Measurements from ENCODE around the gene TXLNA.
A peak's percentile ranks its signal among the peaks of the same experiment; 100 is the strongest.
"Not testable (repeated sequence)": the region's sequence is repeated elsewhere in the genome, so short reads cannot be mapped to it uniquely, and the experiment has no call there.

The TXLNA gene

GRCh38 chr1:32179443-32180185 lies at the start of gene TXLNA:
Gene TXLNA, plus strand, starts transcription at chr1:32179675. Its CDS starts 671 bp downstream, at chr1:32180346.
- H3K36me3 Mint-ChIP-seq, result peaks cover 24% of the 10 kb centered on the region
- no peaks in the 10 kb centered on the region for H3K27me3 Mint-ChIP-seq
- no peaks in the 10 kb centered on the region for H3K9me3 Mint-ChIP-seq
- H3K27ac Mint-ChIP-seq, result peak within 1 kb of the TSS; percentile 99
- peak within 1 kb of the TSS; percentile 97 for H3K4me3 Mint-ChIP-seq
- H3K4me1 Mint-ChIP-seq, result peaks cover 49% of the 10 kb centered on the region

GRCh38 chr1:32133950-32134280 lies 45.6 kb upstream of the TXLNA start:
- H3K36me3 Mint-ChIP-seq, H3K9me3 Mint-ChIP-seq, H3K27me3 Mint-ChIP-seq, H3K27ac Mint-ChIP-seq, H3K4me3 Mint-ChIP-seq: not testable (repeated sequence)
- H3K4me1 Mint-ChIP-seq, result peaks cover 41% of the 10 kb centered on the region

GRCh38 chr1:32137111-32137510 lies 42.4 kb upstream of the TXLNA start:
- H3K27me3 Mint-ChIP-seq, result no peaks in the 10 kb centered on the region
- H3K4me3 Mint-ChIP-seq, result no peak overlapping the region
- peaks cover 57% of the 10 kb centered on the region for H3K4me1 Mint-ChIP-seq
- H3K36me3 Mint-ChIP-seq, result peaks cover 7% of the 10 kb centered on the region
- no peaks in the 10 kb centered on the region for H3K9me3 Mint-ChIP-seq
- H3K27ac Mint-ChIP-seq, result no peak overlapping the region

- no peaks in the 10 kb centered on the region for H3K27me3 Mint-ChIP-seq
- peaks cover 7% of the 10 kb centered on the region for H3K36me3 Mint-ChIP-seq
- peaks cover 71% of the 10 kb centered on the region for H3K4me1 Mint-ChIP-seq
- H3K9me3 Mint-ChIP-seq, result no peaks in the 10 kb centered on the region
- no peak overlapping the region for H3K27ac Mint-ChIP-seq
- no peak overlapping the region for H3K4me3 Mint-ChIP-seq
These were observed 40.5 kb upstream of the TXLNA start for GRCh38 chr1:32138965-32139364.

- Mint-ChIP-seq H3K36me3 (peaks cover 8% of the 10 kb centered on the region), H3K27ac (peak overlapping the region; percentile 5), H3K4me3 (no peak overlapping the region), H3K9me3 (no peaks in the 10 kb centered on the region), H3K27me3 (no peaks in the 10 kb centered on the region), H3K4me1 (peaks cover 80% of the 10 kb centered on the region)
These were observed 36.8 kb upstream of the TXLNA start for GRCh38 chr1:32142446-32143301.

- not testable (repeated sequence) for H3K9me3 Mint-ChIP-seq, H3K27me3 Mint-ChIP-seq, H3K36me3 Mint-ChIP-seq, H3K4me3 Mint-ChIP-seq, H3K27ac Mint-ChIP-seq
- peaks cover 74% of the 10 kb centered on the region for H3K4me1 Mint-ChIP-seq
These were observed 36.2 kb upstream of the TXLNA start for GRCh38 chr1:32143302-32143695.

GRCh38 chr1:32144033-32144432 lies 35.4 kb upstream of the TXLNA start:
- no peak overlapping the region for H3K4me3 Mint-ChIP-seq
- H3K27ac Mint-ChIP-seq, result no peak overlapping the region
- no peaks in the 10 kb centered on the region for H3K9me3 Mint-ChIP-seq
- H3K27me3 Mint-ChIP-seq, result no peaks in the 10 kb centered on the region
- H3K4me1 Mint-ChIP-seq, result peaks cover 69% of the 10 kb centered on the region
- peaks cover 12% of the 10 kb centered on the region for H3K36me3 Mint-ChIP-seq

- H3K4me3 Mint-ChIP-seq, H3K27ac Mint-ChIP-seq, H3K9me3 Mint-ChIP-seq, H3K27me3 Mint-ChIP-seq: not testable (repeated sequence)
- Mint-ChIP-seq H3K36me3 (peaks cover 11% of the 10 kb centered on the region), H3K4me1 (peaks cover 57% of the 10 kb centered on the region)
These were observed 31.7 kb upstream of the TXLNA start for GRCh38 chr1:32147799-32148198.

GRCh38 chr1:32150847-32151246 lies 28.6 kb upstream of the TXLNA start:
- no peaks in the 10 kb centered on the region for H3K9me3 Mint-ChIP-seq
- H3K27ac Mint-ChIP-seq, result no peak overlapping the region
- H3K36me3 Mint-ChIP-seq, result peaks cover 11% of the 10 kb centered on the region
- H3K4me1 Mint-ChIP-seq, result peaks cover 36% of the 10 kb centered on the region
- H3K27me3 Mint-ChIP-seq, result no peaks in the 10 kb centered on the region
- no peak overlapping the region for H3K4me3 Mint-ChIP-seq

DNA sequence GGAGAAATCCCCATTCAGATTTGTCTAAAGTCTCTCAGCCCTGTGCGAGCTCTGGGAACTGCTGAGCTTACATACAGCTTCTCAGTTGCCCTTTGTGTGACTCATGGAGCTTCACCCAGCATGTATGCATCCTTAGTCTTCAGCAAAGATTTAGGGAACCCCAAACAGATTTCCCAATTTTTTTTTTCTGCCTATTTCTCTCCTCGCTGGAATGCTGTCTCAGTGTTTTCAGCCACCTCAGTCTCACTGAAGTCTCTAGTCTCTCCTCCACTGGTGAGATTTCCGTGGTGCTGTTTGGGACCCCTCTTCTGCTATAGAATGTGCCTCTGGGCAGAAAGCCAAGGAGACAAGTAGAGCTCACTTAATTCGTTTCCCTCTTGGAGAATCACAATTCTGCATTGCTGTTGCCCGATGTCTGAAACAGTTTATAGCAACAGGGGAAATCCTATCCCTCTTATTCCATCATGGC lies 28.1 kb upstream of the TXLNA start:
- Mint-ChIP-seq H3K9me3 (no peaks in the 10 kb centered on the region), H3K4me3 (no peak overlapping the region), H3K36me3 (peaks cover 13% of the 10 kb centered on the region), H3K4me1 (peaks cover 31% of the 10 kb centered on the region), H3K27me3 (no peaks in the 10 kb centered on the region), H3K27ac (peak overlapping the region; percentile 6)

DNA sequence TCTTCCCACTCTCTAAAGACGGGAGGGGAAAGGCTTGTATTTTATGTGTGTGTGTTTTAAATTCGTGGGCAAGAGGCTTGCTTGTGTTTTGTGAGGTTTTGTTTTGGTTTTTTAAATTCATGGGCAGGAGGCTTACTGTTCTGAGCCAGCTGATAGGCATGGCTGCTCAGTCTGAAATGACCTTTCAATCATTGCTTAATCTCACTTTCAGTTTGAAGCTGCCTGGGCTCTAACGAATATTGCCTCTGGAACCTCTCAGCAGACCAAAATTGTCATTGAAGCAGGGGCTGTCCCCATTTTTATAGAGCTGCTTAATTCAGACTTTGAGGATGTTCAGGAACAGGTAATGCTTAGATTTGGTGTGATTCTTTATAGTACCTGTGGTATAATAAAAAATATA lies 20.3 kb upstream of the TXLNA start:
- Mint-ChIP-seq H3K9me3 (no peaks in the 10 kb centered on the region), H3K27me3 (no peaks in the 10 kb centered on the region), H3K4me1 (no peaks in the 10 kb centered on the region), H3K27ac (no peak overlapping the region), H3K36me3 (peaks cover 26% of the 10 kb centered on the region), H3K4me3 (no peak overlapping the region)

- H3K4me3 Mint-ChIP-seq, result no peak overlapping the region
- H3K9me3 Mint-ChIP-seq, result no peaks in the 10 kb centered on the region
- no peak overlapping the region for H3K27ac Mint-ChIP-seq
- H3K4me1 Mint-ChIP-seq, result no peaks in the 10 kb centered on the region
- H3K27me3 Mint-ChIP-seq, result no peaks in the 10 kb centered on the region
- H3K36me3 Mint-ChIP-seq, result peaks cover 14% of the 10 kb centered on the region
These were observed 16.1 kb upstream of the TXLNA start for GRCh38 chr1:32163405-32163804.

- not testable (repeated sequence) for H3K4me3 Mint-ChIP-seq, H3K9me3 Mint-ChIP-seq, H3K27ac Mint-ChIP-seq, H3K27me3 Mint-ChIP-seq, H3K4me1 Mint-ChIP-seq
- peaks cover 17% of the 10 kb centered on the region for H3K36me3 Mint-ChIP-seq
These were observed 13.8 kb upstream of the TXLNA start for GRCh38 chr1:32165633-32166032.

GRCh38 chr1:32170991-32171390 lies 8.5 kb upstream of the TXLNA start:
- H3K9me3 Mint-ChIP-seq, result no peaks in the 10 kb centered on the region
- H3K27me3 Mint-ChIP-seq, result no peaks in the 10 kb centered on the region
- no peak overlapping the region for H3K27ac Mint-ChIP-seq
- peaks cover 15% of the 10 kb centered on the region for H3K36me3 Mint-ChIP-seq
- peaks cover 14% of the 10 kb centered on the region for H3K4me1 Mint-ChIP-seq
- H3K4me3 Mint-ChIP-seq, result no peak overlapping the region

DNA sequence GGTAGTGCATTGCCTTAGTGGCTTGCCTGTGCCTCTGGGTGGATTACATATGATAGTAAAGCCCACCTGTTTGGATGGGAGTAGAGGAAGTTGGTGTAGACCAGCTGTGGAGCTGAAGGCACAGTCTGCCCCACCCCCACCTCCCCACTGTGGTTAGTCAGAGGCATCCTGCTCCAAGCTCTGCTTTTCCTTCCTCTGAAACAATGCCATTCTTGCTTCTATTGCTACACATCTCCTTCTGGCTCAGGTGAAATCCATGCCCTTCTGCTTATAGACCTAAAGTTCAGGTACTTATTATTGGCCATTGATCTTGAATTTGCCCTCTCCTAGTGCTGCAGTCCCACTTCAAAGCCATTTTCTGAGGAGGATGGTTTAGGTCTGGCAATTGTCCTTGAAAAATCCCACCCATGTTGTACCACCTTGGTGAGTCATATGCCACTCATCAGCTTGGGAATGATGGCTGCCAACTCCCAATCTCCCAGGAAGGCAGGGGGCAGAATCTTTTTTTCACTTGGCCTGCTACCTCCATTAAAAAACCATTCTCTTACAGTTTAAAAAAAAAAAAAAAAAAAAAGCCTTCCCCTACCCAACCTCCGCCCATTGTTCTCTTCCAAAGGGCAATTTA lies 6.7 kb upstream of the TXLNA start:
- peaks cover 15% of the 10 kb centered on the region for H3K36me3 Mint-ChIP-seq
- peaks cover 15% of the 10 kb centered on the region for H3K4me1 Mint-ChIP-seq
- no peak overlapping the region for H3K27ac Mint-ChIP-seq
- no peaks in the 10 kb centered on the region for H3K27me3 Mint-ChIP-seq
- H3K4me3 Mint-ChIP-seq, result no peak overlapping the region
- no peaks in the 10 kb centered on the region for H3K9me3 Mint-ChIP-seq
